ENCODE measurements around the gene WDR62. TPM values are rescaled to one million over a fixed set of nuclear protein-coding genes. Genes with fewer than 3 reads are reported as not detected.

Gene WDR62
- 0.09 and 1.2 TPM in 2 replicates for total RNA-seq

DNA sequence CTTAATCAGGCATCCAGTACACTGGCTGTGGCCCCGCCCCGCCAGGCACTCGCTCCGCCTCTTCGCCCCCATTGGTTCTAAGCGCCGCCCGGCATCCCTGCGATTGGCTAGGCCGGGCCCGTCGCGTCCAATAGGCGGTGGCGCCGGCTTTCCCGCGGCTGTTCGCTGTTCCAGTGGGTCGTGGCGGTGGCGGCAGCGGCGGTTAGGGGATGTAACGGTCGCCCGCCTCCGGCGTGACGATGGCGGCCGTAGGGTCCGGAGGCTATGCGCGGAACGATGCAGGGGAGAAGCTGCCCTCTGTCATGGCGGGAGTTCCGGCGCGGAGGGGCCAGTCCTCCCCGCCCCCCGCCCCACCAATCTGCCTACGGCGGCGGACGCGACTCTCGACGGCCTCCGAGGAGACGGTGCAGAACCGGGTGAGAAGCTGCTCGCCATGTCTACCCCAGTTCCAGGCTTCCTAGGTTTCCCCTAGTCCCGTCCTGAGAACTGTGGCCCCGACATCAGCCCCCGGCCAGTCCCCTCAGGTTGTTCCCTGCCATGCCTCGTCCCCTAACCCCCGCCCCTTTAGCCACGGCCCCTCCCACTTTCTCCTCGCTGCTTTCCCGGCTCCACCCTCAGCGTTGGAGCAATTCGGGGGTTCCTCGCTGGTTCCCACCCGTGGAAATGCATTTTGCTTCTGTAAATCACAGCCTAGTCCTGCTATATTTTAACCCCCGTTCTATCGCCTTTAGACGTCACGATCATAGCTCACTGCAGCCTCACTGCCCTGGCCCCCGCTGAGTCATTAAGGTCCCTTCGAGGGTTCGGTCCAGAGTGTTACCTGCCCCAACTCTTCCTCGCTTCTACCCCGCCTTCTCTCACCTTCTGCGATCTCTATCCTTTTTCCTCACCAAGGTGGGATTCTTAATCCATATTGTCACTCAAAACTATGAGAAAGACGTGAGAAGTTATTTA is at the start of gene WDR62:
Gene WDR62 (plus strand): TSS at position 165 of the 954 bp plus-strand sequence. CDS start 75 bp downstream, at position 240.

DNA sequence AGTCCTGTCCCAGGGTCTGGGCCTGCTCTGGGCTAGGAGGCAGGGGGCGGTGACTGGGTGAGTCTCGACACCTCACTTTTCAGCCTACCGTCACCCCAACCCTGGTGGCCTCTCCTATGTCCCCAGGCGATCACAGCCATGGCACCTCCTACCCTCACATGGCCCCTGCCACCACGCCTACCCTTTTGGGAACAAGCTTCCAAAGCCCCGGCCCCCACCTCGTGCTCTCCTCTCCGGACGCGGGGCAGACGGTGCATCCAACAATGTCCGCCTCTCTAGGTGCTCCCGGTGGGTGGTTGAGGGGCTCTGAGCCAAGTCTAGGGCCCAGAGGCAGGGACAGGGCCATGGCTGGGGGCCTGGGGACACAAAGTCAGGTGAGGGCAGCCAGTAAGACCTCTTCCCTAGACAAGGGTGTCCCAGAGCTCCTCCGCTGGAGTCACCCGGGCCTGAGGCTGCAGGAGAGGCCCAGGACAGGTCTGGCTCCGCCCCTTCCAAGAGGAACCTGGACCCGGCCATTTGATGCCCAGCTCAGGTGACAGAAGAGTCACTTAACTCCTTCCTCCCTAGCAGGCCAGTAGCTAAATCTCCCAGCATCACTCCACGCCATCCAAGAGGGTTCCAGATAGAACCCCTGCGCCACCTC is 46.2 kb upstream of the WDR62 start, which contains the start of gene SYNE4:
Gene SYNE4 (minus strand): TSS at position 478 of the 643 bp plus-strand sequence. CDS start 132 bp downstream, at position 346.

DNA sequence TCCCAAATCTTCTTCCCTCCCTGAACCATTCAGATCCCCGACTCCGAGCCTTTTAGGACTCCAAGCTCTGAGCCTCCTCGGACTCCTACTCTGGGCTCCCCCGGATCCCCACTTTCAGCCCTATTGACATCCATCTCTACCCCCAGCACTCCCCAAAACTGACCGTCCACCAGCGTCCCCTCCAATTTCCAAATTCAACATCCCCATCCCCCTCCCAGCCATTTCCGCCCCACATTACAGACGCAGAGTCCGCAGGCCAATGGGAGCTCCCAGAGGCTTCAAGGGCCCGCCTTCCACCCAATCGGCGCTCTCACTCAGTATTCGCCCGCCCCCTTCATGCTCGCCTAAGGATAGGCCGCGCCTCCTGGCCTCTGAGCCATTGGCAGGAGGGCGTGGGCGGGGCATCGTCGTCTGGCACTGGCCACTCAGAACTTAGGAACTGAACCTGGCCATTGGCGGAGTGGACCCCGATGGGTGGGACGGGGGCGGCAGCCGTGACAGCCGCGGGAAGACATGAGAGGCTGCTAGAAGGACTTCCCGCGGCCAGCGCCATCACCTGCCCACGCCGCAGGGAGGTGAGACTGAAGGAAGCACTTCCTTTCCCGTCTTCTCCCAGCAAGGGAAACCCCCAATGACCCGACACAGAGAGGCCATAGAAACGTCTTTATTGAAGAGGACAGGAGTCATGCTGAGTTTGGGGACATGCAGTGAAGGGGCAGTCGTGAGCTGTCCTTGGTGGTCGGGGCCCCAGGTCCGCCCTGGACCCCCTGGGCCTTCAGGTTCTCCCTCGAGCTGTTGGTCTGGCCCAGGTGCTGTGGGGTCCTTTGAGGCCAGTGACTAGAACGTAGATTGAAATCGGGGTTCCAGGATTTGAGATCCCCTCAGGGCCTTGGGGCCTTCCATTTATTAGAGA is 40.4 kb upstream of the WDR62 start, which contains the start of gene ALKBH6:
Gene ALKBH6 (minus strand): TSS at position 202 of the 913 bp plus-strand sequence. CDS start 816 bp downstream, outside the sequence.

DNA sequence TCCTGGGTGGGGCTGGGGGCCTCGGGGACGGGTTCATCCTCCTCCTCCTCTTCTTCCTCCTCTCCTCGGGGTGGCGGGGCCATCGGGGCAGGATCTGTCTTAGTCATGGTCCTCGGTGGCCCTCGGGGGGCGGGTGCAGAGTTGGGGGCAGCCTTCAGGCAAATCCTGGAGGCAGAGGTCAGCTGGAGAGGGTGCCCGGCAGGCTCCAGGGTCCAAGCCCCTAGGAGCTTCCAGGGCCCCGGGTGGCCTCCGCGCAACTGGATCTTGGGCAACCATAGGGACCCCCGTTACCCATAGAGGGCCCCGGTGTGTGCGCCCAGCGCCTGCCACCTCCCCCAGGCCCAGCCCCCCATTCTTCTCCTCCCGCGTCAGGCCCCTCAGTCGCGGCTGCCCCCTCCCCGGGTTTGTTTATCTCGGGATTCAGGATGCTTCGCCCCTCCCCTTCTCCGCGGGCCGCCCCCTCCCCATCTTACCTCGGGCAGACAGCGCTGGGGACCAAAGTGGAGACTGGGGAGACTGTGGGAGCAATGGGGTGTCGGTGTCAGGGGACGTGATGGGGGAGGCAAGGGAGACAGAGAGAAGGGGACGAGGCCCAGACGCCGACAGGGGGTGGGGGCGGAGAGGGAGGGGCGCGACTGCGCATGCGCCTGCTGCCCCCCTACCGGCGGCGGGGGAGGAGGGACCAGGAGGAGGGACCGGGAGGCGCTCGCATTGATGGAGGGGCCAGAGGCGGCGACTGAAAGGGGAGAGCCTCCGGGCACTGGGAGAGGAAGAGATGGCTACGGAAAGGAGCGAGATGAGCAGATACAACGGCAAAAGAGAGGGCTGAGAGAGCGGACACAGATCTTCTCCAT is 22.2 kb upstream of the WDR62 start, which contains the start of gene CLIP3:
Gene CLIP3 (minus strand): TSS at position 623 of the 854 bp plus-strand sequence. CDS start 516 bp downstream, at position 107.

DNA sequence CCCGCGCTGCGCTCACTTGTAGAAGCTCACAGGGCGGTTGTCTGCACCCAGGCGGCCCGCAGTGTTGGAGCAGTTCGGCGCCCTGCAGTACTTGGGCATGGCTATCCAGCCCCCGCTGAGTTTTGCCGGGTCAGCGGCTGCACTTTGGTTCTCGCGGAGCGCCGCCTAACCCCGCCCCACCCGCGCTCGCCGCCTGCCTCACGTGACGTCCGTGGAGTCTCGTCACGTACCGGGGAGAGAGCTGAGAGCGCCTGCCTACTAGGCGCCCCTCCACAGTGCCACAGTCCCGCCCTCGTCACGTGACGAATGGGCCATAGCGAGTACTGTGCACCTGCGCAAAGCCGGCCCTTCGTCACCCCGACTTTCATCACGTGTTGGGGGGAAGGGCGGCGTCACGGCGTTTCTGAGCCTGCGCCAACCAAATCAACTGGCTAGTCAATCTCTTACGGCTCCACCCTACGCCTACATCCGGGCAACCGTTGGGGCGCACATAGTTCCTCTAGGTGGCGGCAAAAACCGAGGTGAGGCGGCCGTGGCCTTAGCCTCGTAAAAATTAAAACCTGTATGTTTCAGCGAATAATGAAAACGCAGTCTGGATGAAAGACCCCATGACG is 471 bp upstream of the WDR62 start, which contains the start of gene THAP8:
Gene THAP8 (minus strand): TSS at position 167 of the 614 bp plus-strand sequence. CDS start 68 bp downstream, at position 99.

DNA sequence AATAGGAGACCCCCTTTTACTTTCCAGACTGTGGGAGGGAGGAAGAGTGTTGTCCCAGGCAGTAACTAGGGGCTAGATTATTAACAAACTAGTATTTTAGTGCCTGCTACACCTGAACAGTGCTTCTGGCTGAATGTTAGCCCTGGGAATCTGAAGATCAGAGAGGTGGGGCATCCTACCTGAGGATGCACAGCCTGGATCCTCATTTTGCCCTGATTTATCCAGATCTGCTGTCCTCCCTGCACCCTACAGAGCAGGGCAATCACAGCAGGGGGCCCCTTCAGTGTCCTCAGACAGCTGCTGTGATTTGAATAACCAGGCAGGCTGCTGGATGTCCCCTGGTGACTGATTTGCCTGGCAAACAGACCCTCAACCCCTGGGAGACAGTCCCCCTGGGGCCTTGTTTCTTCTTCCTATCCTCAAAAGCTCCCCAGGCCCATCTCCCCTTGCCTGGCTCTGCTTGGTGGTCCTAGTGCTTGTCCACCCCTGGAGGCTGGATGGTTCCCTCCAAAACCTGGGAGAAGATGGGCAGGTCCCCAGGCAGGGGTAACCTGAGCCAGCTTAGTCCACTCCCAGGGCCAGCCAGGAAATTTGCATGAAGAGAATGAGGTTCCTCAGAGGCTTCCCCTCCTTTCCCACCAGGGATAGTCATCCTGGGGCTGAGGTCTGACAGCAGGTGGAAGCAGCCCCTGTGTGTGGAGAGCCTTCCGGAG is 55.9 kb downstream of the WDR62 start, which contains the start of gene OVOL3:
Gene OVOL3 (plus strand): TSS at position 657 of the 713 bp plus-strand sequence. CDS start 60 bp downstream, outside the sequence.

DNA sequence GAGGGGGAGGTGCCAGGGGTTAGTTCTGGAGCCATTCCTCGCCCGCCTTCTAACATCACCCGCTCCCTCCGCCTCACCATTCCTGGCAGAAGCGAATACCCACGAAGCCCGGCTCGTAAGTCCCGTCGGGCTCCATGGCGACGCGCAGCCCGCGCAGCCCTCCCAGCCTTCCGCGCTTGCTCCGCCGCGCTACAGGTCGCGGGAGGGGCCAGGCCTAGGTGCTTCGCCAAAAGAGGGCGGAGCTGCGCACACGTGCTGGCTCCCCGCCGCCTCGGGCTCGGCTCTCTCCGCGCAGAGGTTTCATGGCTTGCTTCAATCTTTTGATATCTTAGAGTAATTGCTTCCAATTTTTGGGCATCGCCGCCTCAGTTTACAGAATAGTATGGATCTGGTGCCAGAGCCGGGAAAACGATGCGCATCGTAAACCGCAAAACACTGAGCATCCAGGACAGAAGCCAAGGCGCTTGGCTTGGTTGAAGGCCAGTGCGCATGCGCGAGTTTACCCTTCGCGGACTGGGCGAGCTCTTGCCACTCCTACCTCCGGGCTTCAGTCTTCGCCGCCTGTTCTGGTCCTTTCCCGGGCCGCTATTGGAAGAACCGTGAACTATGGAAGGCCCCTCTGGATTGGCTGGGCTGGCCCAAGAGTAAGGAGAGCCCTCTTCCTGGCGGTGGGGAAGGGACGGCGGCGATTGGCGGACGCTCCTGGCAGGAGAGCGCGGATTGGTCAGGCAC is 60.2 kb downstream of the WDR62 start, which contains the start of gene POLR2I:
Gene POLR2I (minus strand): TSS at position 155 of the 732 bp plus-strand sequence. CDS start 19 bp downstream, at position 136.

DNA sequence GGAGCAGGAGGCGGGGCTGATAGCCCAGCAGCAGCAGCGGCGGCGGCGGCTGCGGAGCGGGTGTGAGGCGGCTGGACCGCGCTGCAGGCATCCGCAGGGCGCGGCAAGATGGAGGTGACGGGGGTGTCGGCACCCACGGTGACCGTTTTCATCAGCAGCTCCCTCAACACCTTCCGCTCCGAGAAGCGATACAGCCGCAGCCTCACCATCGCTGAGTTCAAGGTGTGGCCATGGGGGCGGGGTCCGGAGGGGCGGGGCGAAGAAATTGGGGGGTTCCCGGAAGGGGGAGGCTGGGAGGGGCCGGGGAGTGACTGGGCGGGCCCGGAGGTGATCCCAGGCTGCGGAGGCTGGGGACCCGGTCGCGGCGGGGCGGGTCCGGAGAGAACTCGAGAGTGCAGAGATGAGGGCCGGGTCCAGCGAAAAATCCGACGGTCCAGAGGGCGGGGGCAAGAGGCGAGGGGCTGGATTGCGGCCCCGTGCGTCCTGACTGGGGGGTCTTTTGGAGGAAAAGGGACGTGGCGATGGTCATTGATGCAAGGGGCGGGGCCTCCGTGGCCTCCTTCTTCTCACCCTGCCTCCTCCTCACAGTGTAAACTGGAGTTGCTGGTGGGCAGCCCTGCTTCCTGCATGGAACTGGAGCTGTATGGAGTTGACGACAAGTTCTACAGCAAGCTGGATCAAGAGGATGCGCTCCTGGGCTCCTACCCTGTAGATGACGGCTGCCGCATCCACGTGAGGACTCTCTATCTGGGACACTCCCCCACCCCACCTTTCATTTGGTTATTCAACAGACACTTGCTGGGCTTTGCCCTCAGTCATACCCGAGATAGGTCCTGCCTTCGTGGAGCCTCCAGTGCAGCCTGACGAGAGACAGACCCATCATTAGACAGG is 61.0 kb downstream of the WDR62 start, which contains the start of gene TBCB:
Gene TBCB (plus strand): TSS at position 16 of the 891 bp plus-strand sequence. CDS start 93 bp downstream, at position 109.

DNA sequence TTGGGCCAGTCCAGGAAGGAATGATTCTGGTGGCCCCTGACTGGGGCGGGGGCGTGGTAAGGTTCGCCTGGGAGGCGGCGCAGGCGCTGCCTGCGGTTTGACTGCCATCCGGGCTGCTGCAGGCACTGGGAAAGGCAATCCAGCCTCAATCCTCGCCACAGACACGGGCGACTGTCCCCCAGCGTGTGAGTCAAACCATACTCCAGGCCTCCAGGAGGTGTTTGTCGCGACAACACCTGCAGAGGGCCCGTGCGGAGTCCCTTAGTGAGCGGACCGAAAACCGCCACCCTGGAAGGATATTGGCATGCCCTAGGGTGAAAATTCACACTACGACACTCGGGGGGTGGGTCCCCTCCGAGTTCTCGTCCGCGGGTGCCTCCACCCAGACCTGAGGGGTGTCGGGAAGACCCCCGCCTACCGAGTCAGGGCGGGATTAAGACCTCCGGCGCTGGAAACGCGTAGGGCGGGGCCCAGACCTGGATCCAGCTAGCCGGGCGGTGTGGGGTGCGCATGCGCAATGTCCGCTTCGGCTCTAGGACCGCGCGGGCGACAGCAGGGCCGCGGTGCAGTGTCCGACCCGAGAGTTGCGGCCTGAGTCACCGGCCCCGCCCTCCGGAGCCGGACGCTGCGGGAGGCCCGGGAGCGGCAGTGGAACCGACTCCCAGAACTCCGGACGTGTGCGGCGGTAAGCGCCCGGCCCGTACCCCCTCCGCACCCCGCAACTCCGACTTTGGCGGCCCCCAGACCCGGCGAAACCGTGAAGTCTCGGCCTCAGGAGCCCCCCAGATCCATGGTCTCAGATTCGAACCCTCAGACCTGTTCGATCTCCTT is 85.0 kb downstream of the WDR62 start, which contains the start of gene CAPNS1:
Gene CAPNS1 (plus strand): TSS at position 594 of the 831 bp plus-strand sequence. CDS start 946 bp downstream, outside the sequence.

DNA sequence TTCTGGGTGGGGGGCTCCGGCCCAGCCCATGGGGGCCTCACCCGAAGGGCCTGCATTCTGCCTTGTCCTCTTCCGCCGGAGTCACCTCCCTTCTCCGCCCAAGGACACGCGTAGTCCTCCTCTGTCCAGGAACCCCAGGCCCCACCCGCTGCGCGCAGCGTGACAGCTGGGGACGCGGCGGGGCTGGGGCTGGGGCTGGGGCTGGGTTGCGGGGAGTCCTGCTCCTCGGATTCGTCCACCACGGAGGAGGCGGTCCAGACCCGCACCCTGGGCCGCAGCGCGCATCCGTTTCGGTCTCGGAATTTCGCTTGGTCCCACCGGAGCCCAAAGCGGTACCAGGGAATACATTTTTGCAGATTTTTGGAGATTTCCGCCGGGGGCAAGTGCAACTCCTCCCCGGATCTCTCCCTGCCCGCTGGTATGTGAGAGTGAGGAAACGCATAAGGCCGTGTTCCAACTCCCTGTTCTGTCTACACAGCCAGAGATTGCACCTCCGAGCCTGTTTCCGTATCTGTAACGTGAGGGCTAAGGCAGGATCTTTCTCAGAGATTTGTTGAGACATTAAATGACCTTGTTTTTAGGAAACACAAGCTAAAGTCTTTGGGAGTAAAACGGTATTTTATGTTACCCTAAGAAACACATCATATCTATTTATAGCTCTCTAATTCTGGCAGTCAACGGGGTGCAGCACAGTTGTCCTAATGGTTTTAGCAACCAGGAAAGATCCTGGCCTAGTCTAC is 97.8 kb downstream of the WDR62 start, which contains the start of gene COX7A1:
Gene COX7A1 (minus strand): TSS at position 96 of the 740 bp plus-strand sequence. CDS start 40 bp downstream, at position 56.

Other genes starting within 250 kb of the WDR62 start
- gene PRODH2, start 242.1 kb upstream of the WDR62 start, total RNA-seq, result not detected in 2 replicates
- gene NPHS1, start 202.4 kb upstream of the WDR62 start, total RNA-seq, result not detected in 2 replicates
- gene KIRREL2, start 198.0 kb upstream of the WDR62 start, total RNA-seq, result 0.17 TPM in 1 of 2 replicates, not detected in the other
- gene APLP1, start 186.3 kb upstream of the WDR62 start, total RNA-seq, result 8.9 and 27.8 TPM in 2 replicates
- 0.34 and 1.5 TPM in 2 replicates for gene NFKBID, start 154.4 kb upstream of the WDR62 start, total RNA-seq
- not detected in 2 replicates for gene HCST, start 152.4 kb upstream of the WDR62 start, total RNA-seq
- gene TYROBP, start 146.6 kb upstream of the WDR62 start, total RNA-seq, result not detected in 2 replicates
- gene LRFN3, start 118.5 kb upstream of the WDR62 start, total RNA-seq, result 8.6 and 9.7 TPM in 2 replicates
- gene SDHAF1, start 59.7 kb upstream of the WDR62 start, total RNA-seq, result 37.3 and 43.3 TPM in 2 replicates
- 0.35 TPM in 1 of 2 replicates, not detected in the other for gene SYNE4, start 46.1 kb upstream of the WDR62 start, total RNA-seq
- gene ALKBH6, start 40.7 kb upstream of the WDR62 start, total RNA-seq, result 20.9 and 23.7 TPM in 2 replicates
- 18.4 and 29.3 TPM in 2 replicates for gene CLIP3, start 22.0 kb upstream of the WDR62 start, total RNA-seq
- gene THAP8, start 612 bp upstream of the WDR62 start, total RNA-seq, result 11.9 and 20.5 TPM in 2 replicates
- gene OVOL3, start 56.2 kb downstream of the WDR62 start, total RNA-seq, result not detected in 2 replicates
- gene POLR2I, start 60.0 kb downstream of the WDR62 start, total RNA-seq, result 34.4 and 47.3 TPM in 2 replicates
- 159 and 271 TPM in 2 replicates for gene TBCB, start 60.6 kb downstream of the WDR62 start, total RNA-seq
- 190 and 422 TPM in 2 replicates for gene CAPNS1, start 85.2 kb downstream of the WDR62 start, total RNA-seq
- gene COX7A1, start 97.5 kb downstream of the WDR62 start, total RNA-seq, result 17.6 and 22.8 TPM in 2 replicates
- 1.2 and 2.7 TPM in 2 replicates for gene ZNF565, start 159.8 kb downstream of the WDR62 start, total RNA-seq
- 49.5 and 60.3 TPM in 2 replicates for gene ZNF146, start 160.2 kb downstream of the WDR62 start, total RNA-seq